GM23338 (cell line): ENCODE results near the gene TMEM231. TPM values are rescaled to one million over a fixed set of nuclear protein-coding genes. Genes with fewer than 3 reads are reported as not detected.
"Not testable (repeated sequence)": the region's sequence is repeated elsewhere in the genome, so short reads cannot be mapped to it uniquely, and the experiment has no call there.

ENCODE experiments used
- ATAC-seq: fragments of 200-7000 bp; cut with Tn5 transposase; 3 replicates; pipeline ENCODE4 v1.9.1; 2020
- DNase-seq: peaks from one replicate; pipeline ENCODE4 v3.0.0-alpha.2; 2015; ENCODE audit warnings: low spot score
- H2AFZ ChIP-seq: fragments of 200-600 bp; sonication (generic); 2 replicates; pipeline ENCODE4 v1.8.0; 2016; ENCODE audit warnings: antibody characterized with exemption, mild to moderate bottlenecking, moderate library complexity
- H3F3A ChIP-seq: fragments of 200-600 bp; sonication (generic); replicated peaks from 2 replicates; pipeline ENCODE4 v1.8.0; 2017; ENCODE audit warnings: antibody characterized with exemption, mixed run types, low read depth
- H3K27ac ChIP-seq: fragments of 200-600 bp; sonication (generic); 2 replicates; pipeline ENCODE4 v1.6.1; 2016; ENCODE audit warnings: low read depth
- H3K27me3 ChIP-seq: fragments of 200-600 bp; sonication (generic); 2 replicates; pipeline ENCODE4 v1.8.0; 2016; ENCODE audit warnings: mild to moderate bottlenecking, mixed run types, moderate library complexity; ENCODE audit not compliant: insufficient read depth
- H3K36me3 ChIP-seq: fragments of 200-600 bp; sonication (generic); 2 replicates; pipeline ENCODE4 v1.8.0; 2016; ENCODE audit warnings: mild to moderate bottlenecking; ENCODE audit not compliant: insufficient read depth
- H3K4me1 ChIP-seq: fragments of 200-600 bp; sonication (generic); 2 replicates; pipeline ENCODE4 v1.8.0; 2016; ENCODE audit warnings: mild to moderate bottlenecking, moderate library complexity; ENCODE audit not compliant: insufficient read depth
- H3K4me2 ChIP-seq: fragments of 200-600 bp; sonication (generic); 2 replicates; pipeline ENCODE4 v1.7.1; 2017; ENCODE audit warnings: mixed run types
- H3K4me3 ChIP-seq: fragments of 200-600 bp; sonication (generic); 2 replicates; pipeline ENCODE4 v1.6.1; 2016; ENCODE audit warnings: mixed run types
- H3K79me2 ChIP-seq: fragments of 200-600 bp; sonication (generic); replicated peaks from 2 replicates; pipeline ENCODE4 v1.8.0; 2017; ENCODE audit warnings: mild to moderate bottlenecking; ENCODE audit not compliant: insufficient read depth
- H3K9me2 ChIP-seq: fragments of 200-600 bp; sonication (generic); 2 replicates; pipeline ENCODE4 v1.8.0; 2017; ENCODE audit not compliant: insufficient read depth
- H4K20me1 ChIP-seq: fragments of 200-600 bp; sonication (generic); replicated peaks from 2 replicates; pipeline ENCODE4 v1.8.0; 2017; ENCODE audit warnings: mild to moderate bottlenecking; ENCODE audit not compliant: insufficient read depth
- H3K27ac Mint-ChIP-seq: 2 replicates; pipeline ENCODE4 v1.8.0; 2020; ENCODE audit warnings: inconsistent platforms, mild to moderate bottlenecking, moderate library complexity, mixed read lengths
- H3K27me3 Mint-ChIP-seq: 3 replicates; pipeline ENCODE4 v1.8.0; 2022; ENCODE audit warnings: low read depth, mild to moderate bottlenecking, moderate library complexity, mixed read lengths, inconsistent platforms; ENCODE audit not compliant: insufficient read depth, poor library complexity
- H3K36me3 Mint-ChIP-seq: 3 replicates; pipeline ENCODE4 v1.8.0; 2021; ENCODE audit warnings: low read depth, mild to moderate bottlenecking, inconsistent platforms, moderate library complexity, mixed read lengths
- H3K4me1 Mint-ChIP-seq: 3 replicates; pipeline ENCODE4 v1.8.0; 2020; ENCODE audit warnings: mild to moderate bottlenecking, inconsistent platforms, mixed read lengths
- H3K4me3 Mint-ChIP-seq: 3 replicates; pipeline ENCODE4 v1.8.0; 2021; ENCODE audit warnings: moderate library complexity, mild to moderate bottlenecking, inconsistent platforms, mixed read lengths
- H3K9me3 Mint-ChIP-seq: 3 replicates; pipeline ENCODE4 v1.8.0; 2020; ENCODE audit warnings: moderate library complexity, mild to moderate bottlenecking, inconsistent platforms, mixed read lengths
- CREB1 ChIP-seq: fragments of 250-450 bp; sonication (Bioruptor Pico); IDR thresholded peaks from 2 replicates; pipeline ENCODE4 v1.5.0; 2020; ENCODE audit warnings: low read depth, mild to moderate bottlenecking, moderate library complexity
- ETS1 ChIP-seq: IDR thresholded peaks from 2 replicates; pipeline ENCODE4 v1.6.1; 2016; ENCODE audit warnings: antibody characterized with exemption
- EZH2 ChIP-seq: fragments of 200-600 bp; sonication (generic); IDR thresholded peaks from one replicate; pipeline ENCODE4 v1.8.0; 2017; ENCODE audit warnings: antibody characterized with exemption, mild to moderate bottlenecking, low read depth; ENCODE audit not compliant: unreplicated experiment
- JUNB ChIP-seq: IDR thresholded peaks from one replicate; pipeline ENCODE4 v1.6.1; 2016; ENCODE audit warnings: antibody characterized with exemption; ENCODE audit not compliant: unreplicated experiment
- STAT1 ChIP-seq: IDR thresholded peaks from one replicate; pipeline ENCODE4 v1.6.1; 2016; ENCODE audit warnings: antibody characterized with exemption; ENCODE audit not compliant: unreplicated experiment
- ZNF114 ChIP-seq: fragments of 250-450 bp; sonication (Bioruptor Pico); IDR thresholded peaks from 2 replicates; pipeline ENCODE4 v1.5.0; 2020; ENCODE audit warnings: mild to moderate bottlenecking, moderate library complexity
- ZNF331 ChIP-seq: fragments of 250-450 bp; sonication (Bioruptor Pico); IDR thresholded peaks from 2 replicates; pipeline ENCODE4 v1.5.0; 2020; ENCODE audit warnings: low read depth, mild to moderate bottlenecking, moderate library complexity
- ZNF462 ChIP-seq: fragments of 250-450 bp; sonication (Bioruptor Pico); IDR thresholded peaks from 2 replicates; pipeline ENCODE4 v1.5.0; 2020; ENCODE audit warnings: mild to moderate bottlenecking, moderate library complexity
- polyA plus RNA-seq: library from polyadenylated mRNA; unstranded; fragments of >200 nt; fragmentation: Nextera tagmentation; extraction: Ambion mirVana; gene quantifications from 2 replicates; pipeline ENCODE4 v1.2.1, GENCODE V29; 2016
- total RNA-seq: library from RNA; depleted of rRNA; stranded (reverse); fragments of >200 nt; shearing (Covaris generic); gene quantifications from 2 replicates; pipeline ENCODE4 v1.2.3, GENCODE V29; 2014
- TF ChIP-seq, protein P1 (sequence below): IDR thresholded peaks from one replicate; pipeline ENCODE4 v1.6.1; 2018; ENCODE audit warnings: antibody characterized with exemption; ENCODE audit not compliant: unreplicated experiment
- TF ChIP-seq, protein P2 (sequence below), 2 experiments: fragments of 200-600 bp in 1 of 2; sonication (generic) in 1 of 2; conservative IDR thresholded peaks; 2 replicates each; pipeline versions ENCODE4 v1.5.1 to v1.6.1; 2016 to 2017; ENCODE audit warnings: antibody characterized with exemption in 2 of 2, low read depth in 2 of 2, mild to moderate bottlenecking in 2 of 2, moderate library complexity in 1 of 2

Gene TMEM231
- total and polyA plus RNA-seq, 2 experiments from 2014 or later, result 5.3 to 19.9 TPM

GRCh38 chr16:75501820-75502219, 54.2 kb downstream of the TMEM231 start:
- H3K27me3 Mint-ChIP-seq, H3K4me2 ChIP-seq: not testable (repeated sequence)

DNA sequence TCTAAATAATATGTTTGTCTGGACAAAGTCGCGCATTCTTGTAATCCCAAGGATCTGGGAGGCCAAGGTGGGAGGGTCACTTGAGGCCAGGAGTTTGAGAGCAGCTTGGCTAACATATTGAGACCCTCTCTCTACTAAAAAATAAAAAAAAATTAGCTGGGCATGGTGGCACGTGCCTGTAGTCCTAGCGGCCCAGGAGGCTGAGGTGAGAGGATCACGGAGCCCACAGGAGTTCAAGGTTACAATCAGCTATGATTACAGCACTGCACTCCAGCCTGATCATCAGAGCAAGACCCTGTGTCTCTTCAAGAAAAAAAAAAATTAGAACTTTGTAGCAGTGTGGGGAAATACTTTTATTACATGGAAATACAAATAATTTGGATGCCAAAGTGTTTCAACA, 54.7 kb downstream of the TMEM231 start:
- no peaks in the 10 kb centered on the region for H3K4me1 Mint-ChIP-seq
- Histone ChIP-seq H3K9me2 (no peaks in the 10 kb centered on the region), H3K4me1 (no peaks in the 10 kb centered on the region), H3K36me3 (no peaks in the 10 kb centered on the region), H3K4me3 (no peak overlapping the region), H3K27me3 (no peaks in the 10 kb centered on the region), H4K20me1 (no peaks in the 10 kb centered on the region), H3F3A (no peaks in the 10 kb centered on the region), H3K27ac (no peak overlapping the region), H3K4me2 (no peak overlapping the region), H3K79me2 (no peaks in the 10 kb centered on the region), H2AFZ (no peak overlapping the region)
- ATAC-seq (no peak), DNase-seq (no peak)
- no peaks in the 10 kb centered on the region for H3K9me3 Mint-ChIP-seq
- H3K27me3 Mint-ChIP-seq, result no peaks in the 10 kb centered on the region
- H3K27ac Mint-ChIP-seq, result no peak overlapping the region
- H3K4me3 Mint-ChIP-seq, result no peak overlapping the region
- no peaks in the 10 kb centered on the region for H3K36me3 Mint-ChIP-seq
- TF ChIP-seq JUNB, result no peak
- TF ChIP-seq, protein P1, sequence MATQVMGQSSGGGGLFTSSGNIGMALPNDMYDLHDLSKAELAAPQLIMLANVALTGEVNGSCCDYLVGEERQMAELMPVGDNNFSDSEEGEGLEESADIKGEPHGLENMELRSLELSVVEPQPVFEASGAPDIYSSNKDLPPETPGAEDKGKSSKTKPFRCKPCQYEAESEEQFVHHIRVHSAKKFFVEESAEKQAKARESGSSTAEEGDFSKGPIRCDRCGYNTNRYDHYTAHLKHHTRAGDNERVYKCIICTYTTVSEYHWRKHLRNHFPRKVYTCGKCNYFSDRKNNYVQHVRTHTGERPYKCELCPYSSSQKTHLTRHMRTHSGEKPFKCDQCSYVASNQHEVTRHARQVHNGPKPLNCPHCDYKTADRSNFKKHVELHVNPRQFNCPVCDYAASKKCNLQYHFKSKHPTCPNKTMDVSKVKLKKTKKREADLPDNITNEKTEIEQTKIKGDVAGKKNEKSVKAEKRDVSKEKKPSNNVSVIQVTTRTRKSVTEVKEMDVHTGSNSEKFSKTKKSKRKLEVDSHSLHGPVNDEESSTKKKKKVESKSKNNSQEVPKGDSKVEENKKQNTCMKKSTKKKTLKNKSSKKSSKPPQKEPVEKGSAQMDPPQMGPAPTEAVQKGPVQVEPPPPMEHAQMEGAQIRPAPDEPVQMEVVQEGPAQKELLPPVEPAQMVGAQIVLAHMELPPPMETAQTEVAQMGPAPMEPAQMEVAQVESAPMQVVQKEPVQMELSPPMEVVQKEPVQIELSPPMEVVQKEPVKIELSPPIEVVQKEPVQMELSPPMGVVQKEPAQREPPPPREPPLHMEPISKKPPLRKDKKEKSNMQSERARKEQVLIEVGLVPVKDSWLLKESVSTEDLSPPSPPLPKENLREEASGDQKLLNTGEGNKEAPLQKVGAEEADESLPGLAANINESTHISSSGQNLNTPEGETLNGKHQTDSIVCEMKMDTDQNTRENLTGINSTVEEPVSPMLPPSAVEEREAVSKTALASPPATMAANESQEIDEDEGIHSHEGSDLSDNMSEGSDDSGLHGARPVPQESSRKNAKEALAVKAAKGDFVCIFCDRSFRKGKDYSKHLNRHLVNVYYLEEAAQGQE, result no peak
- no peak for TF ChIP-seq EZH2
- no peak for TF ChIP-seq CREB1
- TF ChIP-seq ZNF114 (CRISPR knock-in tag), result no peak
- no peak for TF ChIP-seq ZNF331
- TF ChIP-seq STAT1, result no peak
- TF ChIP-seq, protein P2, sequence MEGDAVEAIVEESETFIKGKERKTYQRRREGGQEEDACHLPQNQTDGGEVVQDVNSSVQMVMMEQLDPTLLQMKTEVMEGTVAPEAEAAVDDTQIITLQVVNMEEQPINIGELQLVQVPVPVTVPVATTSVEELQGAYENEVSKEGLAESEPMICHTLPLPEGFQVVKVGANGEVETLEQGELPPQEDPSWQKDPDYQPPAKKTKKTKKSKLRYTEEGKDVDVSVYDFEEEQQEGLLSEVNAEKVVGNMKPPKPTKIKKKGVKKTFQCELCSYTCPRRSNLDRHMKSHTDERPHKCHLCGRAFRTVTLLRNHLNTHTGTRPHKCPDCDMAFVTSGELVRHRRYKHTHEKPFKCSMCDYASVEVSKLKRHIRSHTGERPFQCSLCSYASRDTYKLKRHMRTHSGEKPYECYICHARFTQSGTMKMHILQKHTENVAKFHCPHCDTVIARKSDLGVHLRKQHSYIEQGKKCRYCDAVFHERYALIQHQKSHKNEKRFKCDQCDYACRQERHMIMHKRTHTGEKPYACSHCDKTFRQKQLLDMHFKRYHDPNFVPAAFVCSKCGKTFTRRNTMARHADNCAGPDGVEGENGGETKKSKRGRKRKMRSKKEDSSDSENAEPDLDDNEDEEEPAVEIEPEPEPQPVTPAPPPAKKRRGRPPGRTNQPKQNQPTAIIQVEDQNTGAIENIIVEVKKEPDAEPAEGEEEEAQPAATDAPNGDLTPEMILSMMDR (conservative IDR thresholded peaks at IDR 0.05; ENCODE audit: low read depth in 2 of 2), result no peak
- no peak for TF ChIP-seq ETS1
- no peak for TF ChIP-seq ZNF462 (CRISPR knock-in tag)

More at GRCh38 chr16:75501820-75502219, 54.2 kb downstream of the TMEM231 start:
- not testable (repeated sequence) for H3K36me3 Mint-ChIP-seq, H3K9me3 Mint-ChIP-seq, H2AFZ ChIP-seq, H3K9me2 ChIP-seq, H4K20me1 ChIP-seq, ATAC-seq, H3K4me1 Mint-ChIP-seq, H3K79me2 ChIP-seq, H3K27ac ChIP-seq, H3K36me3 ChIP-seq, DNase-seq, H3F3A ChIP-seq, H3K27ac Mint-ChIP-seq, H3K4me1 ChIP-seq, H3K27me3 ChIP-seq, H3K4me3 Mint-ChIP-seq, H3K4me3 ChIP-seq
